Hepatocyte (in vitro differentiated cells): ENCODE results near the gene NPHP4. TPM values are rescaled to one million over a fixed set of nuclear protein-coding genes. Genes with fewer than 3 reads are reported as not detected.
"Not testable (repeated sequence)": the region's sequence is repeated elsewhere in the genome, so short reads cannot be mapped to it uniquely, and the experiment has no call there.

Source experiments
- DNase-seq: peaks from one replicate; pipeline ENCODE4 v3.0.0-alpha.2; 2016; ENCODE audit warnings: low spot score
- H2AFZ ChIP-seq: fragments of 200-600 bp; sonication (generic); 2 replicates; pipeline ENCODE4 v1.6.0; 2016; ENCODE audit warnings: antibody characterized with exemption, mild to moderate bottlenecking
- H3K27ac ChIP-seq: fragments of 200-600 bp; sonication (generic); 2 replicates; pipeline ENCODE4 v1.5.1; 2016; ENCODE audit warnings: mild to moderate bottlenecking
- H3K27me3 ChIP-seq: fragments of 200-600 bp; sonication (generic); 2 replicates; pipeline ENCODE4 v1.6.1; 2016
- H3K36me3 ChIP-seq: fragments of 200-600 bp; sonication (generic); replicated peaks from 2 replicates; pipeline ENCODE4 v1.5.1; 2016; ENCODE audit warnings: low read depth; ENCODE audit not compliant: insufficient read depth
- H3K4me1 ChIP-seq: fragments of 200-600 bp; sonication (generic); 2 replicates; pipeline ENCODE4 v1.5.1; 2016; ENCODE audit warnings: mild to moderate bottlenecking, moderate library complexity; ENCODE audit not compliant: insufficient read depth
- H3K4me2 ChIP-seq: fragments of 200-600 bp; sonication (generic); 2 replicates; pipeline ENCODE4 v1.6.0; 2016
- H3K4me3 ChIP-seq: fragments of 200-600 bp; sonication (generic); 2 replicates; pipeline ENCODE4 v1.5.1; 2016; ENCODE audit warnings: mild to moderate bottlenecking
- H3K79me2 ChIP-seq: fragments of 200-600 bp; sonication (generic); 2 replicates; pipeline ENCODE4 v1.6.0; 2017; ENCODE audit warnings: mild to moderate bottlenecking
- H3K9me2 ChIP-seq: fragments of 200-600 bp; sonication (generic); replicated peaks from 2 replicates; pipeline ENCODE4 v1.6.0; 2017; ENCODE audit warnings: mild to moderate bottlenecking; ENCODE audit not compliant: insufficient read depth
- H3K9me3 ChIP-seq: fragments of 200-600 bp; sonication (generic); 2 replicates; pipeline ENCODE4 v1.5.1; 2016; ENCODE audit warnings: low read depth, mild to moderate bottlenecking
- H4K20me1 ChIP-seq: fragments of 200-600 bp; sonication (generic); 2 replicates; pipeline ENCODE4 v1.6.0; 2016; ENCODE audit warnings: mild to moderate bottlenecking; ENCODE audit not compliant: insufficient read depth, poor library complexity, severe bottlenecking
- EZH2 ChIP-seq: fragments of 200-600 bp; sonication (generic); IDR thresholded peaks from 2 replicates; pipeline ENCODE4 v1.6.1; 2016; ENCODE audit warnings: antibody characterized with exemption, mild to moderate bottlenecking, borderline replicate concordance
- EZH2phosphoT487 ChIP-seq: fragments of 200-600 bp; sonication (generic); IDR thresholded peaks from one replicate; pipeline ENCODE4 v1.6.1; 2018; ENCODE audit warnings: antibody characterized with exemption, mild to moderate bottlenecking, low read depth, moderate library complexity; ENCODE audit not compliant: unreplicated experiment, severe bottlenecking
- WGBS: methylation state at CpG from one replicate; pipeline ENCODE4 v1.1.6; 2016; ENCODE audit warnings: low lambda C conversion rate; ENCODE audit errors: missing lambda C conversion rate; 5-methylcytosine and 5-hydroxymethylcytosine counted together
- polyA plus RNA-seq: library from polyadenylated mRNA; unstranded; fragments of >200 nt; fragmentation: Nextera tagmentation; extraction: Ambion mirVana; gene quantifications from 2 replicates; pipeline ENCODE4 v1.2.1, GENCODE V29; 2016
- total RNA-seq: library from RNA; depleted of rRNA; stranded (reverse); fragments of >200 nt; gene quantifications from 2 replicates; pipeline ENCODE4 v1.2.3, GENCODE V29; 2014
- TF ChIP-seq, protein P1 (sequence below): fragments of 200-600 bp; sonication (generic); IDR thresholded peaks from 2 replicates; pipeline ENCODE4 v1.5.1; 2016; ENCODE audit warnings: antibody characterized with exemption, mild to moderate bottlenecking; ENCODE audit not compliant: poor library complexity

NPHP4 gene
- total and polyA plus RNA-seq, 2 experiments from 2014 or later = 5.6 to 6.0 TPM

DNA sequence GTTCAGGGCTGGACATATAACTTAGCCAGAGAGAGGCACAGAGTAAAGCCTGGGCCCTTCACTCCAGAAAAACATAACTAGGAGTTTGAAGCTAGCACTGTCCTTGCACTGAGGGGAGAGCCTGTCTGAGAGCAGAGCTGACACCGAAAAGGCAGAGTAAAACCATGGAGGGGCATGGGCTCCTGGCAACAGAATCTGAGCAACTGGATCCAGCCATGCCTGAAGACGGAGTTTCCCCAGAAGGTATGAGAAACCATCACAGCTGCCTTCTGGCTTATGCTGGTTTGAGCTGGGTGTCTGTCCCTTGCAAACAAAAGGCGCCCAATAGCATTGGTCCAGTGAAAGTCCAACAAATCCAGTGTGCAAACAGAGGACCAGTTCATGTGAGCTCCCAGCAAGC is 137.5 kb downstream of the NPHP4 start:
- Histone ChIP-seq H3K36me3 (no peaks in the 10 kb centered on the region), H3K4me3 (no peak overlapping the region), H2AFZ (no peak overlapping the region), H3K79me2 (no peaks in the 10 kb centered on the region), H3K4me2 (no peak overlapping the region), H3K27ac (no peak overlapping the region), H3K4me1 (no peaks in the 10 kb centered on the region), H3K9me2 (no peaks in the 10 kb centered on the region), H3K9me3 (no peaks in the 10 kb centered on the region), H4K20me1 (no peaks in the 10 kb centered on the region), H3K27me3 (no peaks in the 10 kb centered on the region)
- 93% methylated on average over 3 of the region's 3 CpGs for WGBS
- DNase-seq = no peak
- TF ChIP-seq, protein P1, sequence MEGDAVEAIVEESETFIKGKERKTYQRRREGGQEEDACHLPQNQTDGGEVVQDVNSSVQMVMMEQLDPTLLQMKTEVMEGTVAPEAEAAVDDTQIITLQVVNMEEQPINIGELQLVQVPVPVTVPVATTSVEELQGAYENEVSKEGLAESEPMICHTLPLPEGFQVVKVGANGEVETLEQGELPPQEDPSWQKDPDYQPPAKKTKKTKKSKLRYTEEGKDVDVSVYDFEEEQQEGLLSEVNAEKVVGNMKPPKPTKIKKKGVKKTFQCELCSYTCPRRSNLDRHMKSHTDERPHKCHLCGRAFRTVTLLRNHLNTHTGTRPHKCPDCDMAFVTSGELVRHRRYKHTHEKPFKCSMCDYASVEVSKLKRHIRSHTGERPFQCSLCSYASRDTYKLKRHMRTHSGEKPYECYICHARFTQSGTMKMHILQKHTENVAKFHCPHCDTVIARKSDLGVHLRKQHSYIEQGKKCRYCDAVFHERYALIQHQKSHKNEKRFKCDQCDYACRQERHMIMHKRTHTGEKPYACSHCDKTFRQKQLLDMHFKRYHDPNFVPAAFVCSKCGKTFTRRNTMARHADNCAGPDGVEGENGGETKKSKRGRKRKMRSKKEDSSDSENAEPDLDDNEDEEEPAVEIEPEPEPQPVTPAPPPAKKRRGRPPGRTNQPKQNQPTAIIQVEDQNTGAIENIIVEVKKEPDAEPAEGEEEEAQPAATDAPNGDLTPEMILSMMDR = no peak
- TF ChIP-seq EZH2phosphoT487 = no peak
- no peak for TF ChIP-seq EZH2

- not testable (repeated sequence) for H3K4me2 ChIP-seq, H3K79me2 ChIP-seq, H4K20me1 ChIP-seq, DNase-seq, H3K9me3 ChIP-seq, H3K9me2 ChIP-seq, H3K4me3 ChIP-seq, H3K4me1 ChIP-seq, H3K27ac ChIP-seq, H3K36me3 ChIP-seq, H2AFZ ChIP-seq, H3K27me3 ChIP-seq
- WGBS = 90% methylated on average over 5 of the region's 5 CpGs
Observed at GRCh38 chr1:5853858-5854257, 138.4 kb downstream of the NPHP4 start.

DNA sequence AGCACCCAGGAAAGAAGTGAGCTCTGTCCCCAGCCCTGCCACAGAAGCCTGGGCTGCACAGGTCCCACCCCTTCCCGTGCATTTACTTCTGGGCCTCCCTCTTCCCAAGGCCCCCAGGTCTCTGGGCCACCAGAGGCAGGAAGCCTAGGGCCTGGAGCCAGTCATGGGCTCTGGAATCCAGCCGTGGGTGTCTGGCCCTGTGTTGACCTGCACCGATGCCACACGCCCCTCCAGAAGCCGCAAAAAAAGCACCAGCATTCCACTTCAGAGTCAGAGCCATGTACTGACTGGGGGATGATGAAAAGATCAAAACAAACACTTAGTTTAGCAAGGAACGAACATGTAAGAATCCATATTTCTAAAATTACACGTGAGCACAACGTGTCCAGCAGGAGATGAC is 141.7 kb downstream of the NPHP4 start:
- Histone ChIP-seq H3K79me2 (no peaks in the 10 kb centered on the region), H3K36me3 (no peaks in the 10 kb centered on the region), H3K9me3 (no peaks in the 10 kb centered on the region), H4K20me1 (no peaks in the 10 kb centered on the region), H2AFZ (no peak overlapping the region), H3K4me2 (no peak overlapping the region), H3K4me3 (no peak overlapping the region), H3K9me2 (no peaks in the 10 kb centered on the region), H3K27ac (no peak overlapping the region), H3K27me3 (no peaks in the 10 kb centered on the region), H3K4me1 (no peaks in the 10 kb centered on the region)
- WGBS = 66% methylated on average over 8 of the region's 8 CpGs
- DNase-seq = no peak
- TF ChIP-seq EZH2phosphoT487 = no peak
- TF ChIP-seq, protein P1 = no peak
- TF ChIP-seq EZH2 = no peak

DNA sequence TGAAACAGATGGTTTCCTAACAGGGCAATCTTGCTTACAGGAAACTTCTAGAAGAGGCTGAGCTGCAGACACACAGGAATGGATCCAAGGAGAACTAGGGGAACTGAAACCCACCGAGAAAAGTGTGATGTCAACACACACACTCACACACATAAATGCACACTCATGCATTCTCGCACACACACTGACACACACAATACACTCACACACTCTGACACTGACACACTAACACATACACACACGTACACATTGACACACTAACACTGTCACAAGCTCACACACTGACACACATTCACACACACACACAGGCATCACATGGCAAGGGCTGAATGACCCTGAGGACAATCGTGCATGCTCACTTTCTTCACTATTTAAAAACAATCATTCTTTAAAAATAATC is 142.7 kb downstream of the NPHP4 start:
- Histone ChIP-seq H3K27ac (no peak overlapping the region), H3K4me2 (no peak overlapping the region), H3K4me3 (no peak overlapping the region), H3K27me3 (no peaks in the 10 kb centered on the region), H3K9me2 (no peaks in the 10 kb centered on the region), H3K4me1 (no peaks in the 10 kb centered on the region), H2AFZ (no peak overlapping the region), H3K9me3 (no peaks in the 10 kb centered on the region), H3K79me2 (no peaks in the 10 kb centered on the region), H3K36me3 (no peaks in the 10 kb centered on the region), H4K20me1 (no peaks in the 10 kb centered on the region)
- TF ChIP-seq, protein P1 = no peak
- no peak for TF ChIP-seq EZH2phosphoT487
- TF ChIP-seq EZH2 = no peak
- 84% methylated on average over 4 of the region's 4 CpGs for WGBS
- no peak for DNase-seq
